H1 (cell line): ENCODE measurements around the gene CRTC1.

Source experiments
- BCL11A ChIP-seq, 2 experiments: IDR thresholded peaks; one replicate each; pipeline ENCODE4 v1.6.1; 2011; ENCODE audit warnings: low read depth in 2 of 2, low read length in 2 of 2, mild to moderate bottlenecking in 2 of 2
- CBX5 ChIP-seq: fragments of 300-800, 300-1000 bp; sonication (generic); IDR thresholded peaks from 2 replicates; pipeline ENCODE4 v1.7.1; 2016; ENCODE audit warnings: antibody characterized with exemption, low read length, low read depth
- CREB1 ChIP-seq: IDR thresholded peaks from 2 replicates; pipeline ENCODE4 v1.6.1; 2012; ENCODE audit warnings: inconsistent platforms
- CTCF ChIP-seq, 3 experiments: IDR thresholded peaks; 1 replicate in 2 of 3; 2 replicates in 1 of 3; pipeline versions ENCODE4 v1.5.1 to v1.6.1; 2011; ENCODE audit warnings: low read length in 3 of 3, mild to moderate bottlenecking in 3 of 3, inconsistent platforms in 2 of 3, low read depth in 1 of 3, moderate library complexity in 1 of 3; ENCODE audit not compliant: insufficient read depth in 1 of 3; ENCODE audit errors: control extremely low read depth in 1 of 3
- JUND ChIP-seq: IDR thresholded peaks from 2 replicates; pipeline ENCODE4 v1.6.1; 2011; ENCODE audit warnings: mild to moderate bottlenecking, improper control_type of control experiment, low read length
- POLR2AphosphoS5 ChIP-seq: IDR thresholded peaks from 2 replicates; pipeline ENCODE4 v1.6.1; 2011; ENCODE audit warnings: low read depth, low read length
- YY1 ChIP-seq: IDR thresholded peaks from 2 replicates; pipeline ENCODE4 v1.6.1; 2011; ENCODE audit warnings: low read depth, mild to moderate bottlenecking, low read length

- TF ChIP-seq YY1 (no peak), CREB1 (no peak), POLR2AphosphoS5 (no peak), JUND (no peak), BCL11A (IDR thresholded peaks at IDR 0.05; ENCODE audit: low read depth in 2 of 2, low read length in 2 of 2) (no peak), CBX5 (no peak), CTCF (IDR thresholded peaks at IDR 0.05; ENCODE audit: control extremely low read depth in 1 of 3, insufficient read depth in 1 of 3, low read depth in 1 of 3, low read length in 3 of 3) (no peak)
Measured at GRCh38 chr19:18645035-18645511, 38.4 kb upstream of the CRTC1 start.
